ENCODE measurements around the gene CEP70.
"Not testable (repeated sequence)": the region's sequence is repeated elsewhere in the genome, so short reads cannot be mapped to it uniquely, and the experiment has no call there.

The CEP70 gene

DNA sequence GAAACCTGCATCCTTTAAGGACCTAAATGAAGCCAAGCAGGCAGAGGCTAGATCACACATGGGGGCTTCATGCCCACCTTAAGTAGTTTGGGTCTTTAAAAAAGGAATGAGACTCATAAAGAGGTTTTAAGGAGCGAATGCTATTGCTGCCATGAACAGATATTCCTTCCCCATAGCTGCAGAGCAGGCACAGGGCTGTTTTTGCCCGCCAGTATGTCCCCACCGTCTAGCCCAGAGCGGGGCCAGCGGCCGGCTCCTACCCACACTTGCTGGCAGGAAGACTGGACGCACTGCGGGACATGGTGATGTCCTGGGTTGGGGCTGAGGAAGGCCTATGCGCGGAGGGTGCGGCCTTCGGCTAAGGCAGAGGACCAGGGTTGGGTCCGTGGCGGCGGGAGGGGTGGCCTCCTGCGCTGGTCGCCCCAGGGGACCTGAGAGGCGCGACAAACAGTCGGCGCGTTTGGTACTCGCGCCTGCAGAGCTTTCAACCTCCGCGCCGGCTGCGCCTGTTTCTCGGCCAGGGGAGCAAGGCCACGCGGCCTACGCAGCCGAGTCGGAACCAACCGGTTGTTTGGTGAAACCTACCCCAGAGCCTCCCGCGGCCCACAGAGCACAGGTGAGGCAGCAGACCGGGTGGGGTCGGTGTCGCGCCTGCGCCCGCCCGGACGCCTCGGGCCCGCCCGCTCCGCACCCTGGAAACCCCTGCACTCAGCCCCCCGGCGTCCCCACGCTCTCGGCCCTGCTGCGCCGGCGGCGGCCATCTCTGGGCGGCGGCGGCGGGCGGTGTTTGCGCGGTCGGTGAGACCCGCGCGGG lies 14.5 kb upstream of the CEP70 start, which contains the start of gene FAIM:
FAIM (plus strand) TSS at position 450 of the 814 bp plus-strand sequence. CDS start 10,956 bp downstream, outside the sequence.
- POLR2A ChIA-PET: interaction anchor here (0.6 kb wide), 1 partner anchor 98 kb away, joined by 3 read pairs; no protein-coding TSS in a partner anchor
- peak within 1 kb of the TSS; percentile 66 for H3K4me3 ChIP-seq (ENCODE audit: low read depth, low read length)
- no peak for DNase-seq (ENCODE audit: low read depth, low spot score)
- CTCF ChIA-PET: interaction anchor here (1.0 to 2.9 kb wide), 3 partner anchors 14 to 315 kb away, joined by 3 to 18 read pairs (median 9); partner anchors contain the start of gene CEP70
- TF ChIP-seq, protein P1, sequence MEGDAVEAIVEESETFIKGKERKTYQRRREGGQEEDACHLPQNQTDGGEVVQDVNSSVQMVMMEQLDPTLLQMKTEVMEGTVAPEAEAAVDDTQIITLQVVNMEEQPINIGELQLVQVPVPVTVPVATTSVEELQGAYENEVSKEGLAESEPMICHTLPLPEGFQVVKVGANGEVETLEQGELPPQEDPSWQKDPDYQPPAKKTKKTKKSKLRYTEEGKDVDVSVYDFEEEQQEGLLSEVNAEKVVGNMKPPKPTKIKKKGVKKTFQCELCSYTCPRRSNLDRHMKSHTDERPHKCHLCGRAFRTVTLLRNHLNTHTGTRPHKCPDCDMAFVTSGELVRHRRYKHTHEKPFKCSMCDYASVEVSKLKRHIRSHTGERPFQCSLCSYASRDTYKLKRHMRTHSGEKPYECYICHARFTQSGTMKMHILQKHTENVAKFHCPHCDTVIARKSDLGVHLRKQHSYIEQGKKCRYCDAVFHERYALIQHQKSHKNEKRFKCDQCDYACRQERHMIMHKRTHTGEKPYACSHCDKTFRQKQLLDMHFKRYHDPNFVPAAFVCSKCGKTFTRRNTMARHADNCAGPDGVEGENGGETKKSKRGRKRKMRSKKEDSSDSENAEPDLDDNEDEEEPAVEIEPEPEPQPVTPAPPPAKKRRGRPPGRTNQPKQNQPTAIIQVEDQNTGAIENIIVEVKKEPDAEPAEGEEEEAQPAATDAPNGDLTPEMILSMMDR (IDR thresholded peaks at IDR 0.05; ENCODE audit: insufficient read depth, low read length, missing control alignments): no peak

DNA sequence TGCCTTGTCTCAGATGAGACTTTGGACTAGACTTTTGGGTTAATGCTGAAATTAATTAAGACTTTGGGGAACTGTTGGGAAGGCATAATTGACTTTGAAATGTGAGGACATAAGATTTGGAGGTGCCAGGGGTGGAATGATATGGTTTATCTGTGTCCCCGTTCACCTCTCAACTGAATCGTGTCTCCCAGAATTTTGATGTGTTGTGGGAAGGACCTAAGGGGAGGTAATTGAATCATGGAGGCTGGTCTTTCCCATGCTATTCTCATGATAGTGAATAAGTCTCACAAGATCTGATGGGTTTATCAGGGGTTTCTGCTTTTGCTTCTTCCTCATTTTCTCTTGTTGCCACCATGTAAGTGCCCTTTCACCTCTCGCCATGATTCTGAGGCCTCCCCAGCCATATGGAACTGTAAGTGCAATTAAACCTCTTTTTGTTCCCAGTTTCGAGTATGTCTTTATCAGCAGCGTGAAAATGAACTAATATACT lies 10.1 kb upstream of the CEP70 start:
- DNase-seq (ENCODE audit: low read depth, low spot score); CTCF ChIA-PET; H3K4me3 ChIP-seq (ENCODE audit: low read depth, low read length): not testable (repeated sequence)
- POLR2A ChIA-PET: interaction anchor here (0.6 kb wide), 1 partner anchor 166 kb away, joined by 3 read pairs; no protein-coding TSS in a partner anchor

DNA sequence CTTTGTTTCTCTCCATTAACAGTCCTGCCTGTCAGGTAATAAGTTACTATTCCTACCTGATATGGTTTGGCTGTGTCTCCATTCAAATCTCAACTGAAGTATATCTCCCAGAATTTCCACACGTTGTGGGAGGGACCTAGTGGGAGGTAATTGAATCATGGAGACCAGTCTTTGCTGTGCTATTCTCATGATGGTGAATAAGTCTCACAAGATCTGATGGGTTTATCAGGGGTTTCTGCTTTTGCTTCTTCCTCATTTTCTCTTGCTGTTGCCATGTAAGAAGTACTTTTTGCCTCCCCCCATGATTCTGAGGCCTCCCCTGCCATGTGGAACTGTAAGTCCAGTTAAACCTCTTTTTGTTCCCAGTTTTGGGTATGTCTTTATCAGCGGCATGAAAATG lies 7.6 kb upstream of the CEP70 start:
- DNase-seq (ENCODE audit: low read depth, low spot score); H3K4me3 ChIP-seq (ENCODE audit: low read depth, low read length); POLR2A ChIA-PET: not testable (repeated sequence)
- CTCF ChIA-PET: interaction anchor here (22.9 kb wide), 1 partner anchor 318 kb away, joined by 731 read pairs; no protein-coding TSS in a partner anchor

DNA sequence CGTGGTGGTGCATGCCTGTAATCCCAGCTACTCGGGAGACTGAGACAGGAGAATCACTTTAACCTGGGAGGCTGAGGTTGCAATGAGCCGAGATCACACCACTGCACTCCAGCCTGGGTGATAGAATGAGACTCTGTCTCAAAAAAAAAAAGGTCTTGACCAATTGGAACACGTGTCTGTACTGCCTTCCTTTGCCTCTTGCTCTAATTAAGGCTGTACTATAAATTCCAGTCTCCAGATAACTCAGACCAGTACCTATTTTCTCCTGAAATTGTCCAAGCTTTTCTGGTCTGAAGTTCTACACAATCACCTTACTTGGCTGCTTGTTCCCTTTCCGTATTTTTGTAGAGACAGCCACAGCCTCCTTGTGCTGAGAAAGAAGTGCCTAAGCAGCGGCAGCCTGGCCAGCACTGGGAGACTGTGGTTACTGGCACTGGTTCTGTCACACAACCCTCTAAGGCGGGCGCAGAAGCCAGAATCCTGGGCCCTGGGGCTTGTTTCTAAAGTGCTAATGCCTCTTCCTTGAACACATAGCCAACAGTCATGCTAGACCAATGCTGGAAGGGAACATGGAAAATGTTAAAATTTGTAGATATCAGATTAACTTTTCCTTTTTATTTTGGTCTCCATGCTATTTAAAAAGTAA lies 6.2 kb upstream of the CEP70 start:
- DNase-seq (ENCODE audit: low read depth, low spot score): no peak
- no peak overlapping the region for H3K4me3 ChIP-seq (ENCODE audit: low read depth, low read length)
- ChIA-PET CTCF (interaction anchor here (1.1 to 22.9 kb wide), 4 partner anchors 298 to 336 kb away, joined by 4 to 731 read pairs (median 4); no protein-coding TSS in a partner anchor), POLR2A (no interaction called here)
- TF ChIP-seq, protein P1 (IDR thresholded peaks at IDR 0.05; ENCODE audit: insufficient read depth, low read length, missing control alignments): no peak

DNA sequence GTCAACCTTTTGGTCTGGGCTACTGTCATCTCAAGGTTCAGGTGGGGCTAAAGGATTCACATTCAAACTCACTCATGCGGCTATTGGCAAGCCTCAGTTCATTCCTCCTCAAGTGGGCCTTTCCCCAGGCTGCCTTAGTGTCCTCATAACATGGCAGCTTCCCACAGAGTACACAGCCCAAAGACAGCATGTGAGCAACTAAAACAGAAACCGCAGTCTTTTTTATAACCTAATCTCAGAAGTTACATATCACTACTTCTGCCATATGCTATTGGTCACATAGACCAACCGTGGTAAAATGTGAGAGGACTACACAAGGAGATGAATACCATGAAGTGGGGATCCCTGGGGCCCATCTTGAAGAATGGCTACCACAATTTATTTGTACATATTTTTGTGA lies 4.5 kb upstream of the CEP70 start:
- DNase-seq (ENCODE audit: low read depth, low spot score): no peak
- ChIA-PET CTCF (interaction anchor here (1.1 to 22.9 kb wide), 4 partner anchors 9 to 321 kb away, joined by 3 to 731 read pairs (median 4); no protein-coding TSS in a partner anchor), POLR2A (no interaction called here)
- H3K4me3 ChIP-seq (ENCODE audit: low read depth, low read length): no peak overlapping the region
- TF ChIP-seq, protein P1 (IDR thresholded peaks at IDR 0.05; ENCODE audit: insufficient read depth, low read length, missing control alignments): no peak

DNA sequence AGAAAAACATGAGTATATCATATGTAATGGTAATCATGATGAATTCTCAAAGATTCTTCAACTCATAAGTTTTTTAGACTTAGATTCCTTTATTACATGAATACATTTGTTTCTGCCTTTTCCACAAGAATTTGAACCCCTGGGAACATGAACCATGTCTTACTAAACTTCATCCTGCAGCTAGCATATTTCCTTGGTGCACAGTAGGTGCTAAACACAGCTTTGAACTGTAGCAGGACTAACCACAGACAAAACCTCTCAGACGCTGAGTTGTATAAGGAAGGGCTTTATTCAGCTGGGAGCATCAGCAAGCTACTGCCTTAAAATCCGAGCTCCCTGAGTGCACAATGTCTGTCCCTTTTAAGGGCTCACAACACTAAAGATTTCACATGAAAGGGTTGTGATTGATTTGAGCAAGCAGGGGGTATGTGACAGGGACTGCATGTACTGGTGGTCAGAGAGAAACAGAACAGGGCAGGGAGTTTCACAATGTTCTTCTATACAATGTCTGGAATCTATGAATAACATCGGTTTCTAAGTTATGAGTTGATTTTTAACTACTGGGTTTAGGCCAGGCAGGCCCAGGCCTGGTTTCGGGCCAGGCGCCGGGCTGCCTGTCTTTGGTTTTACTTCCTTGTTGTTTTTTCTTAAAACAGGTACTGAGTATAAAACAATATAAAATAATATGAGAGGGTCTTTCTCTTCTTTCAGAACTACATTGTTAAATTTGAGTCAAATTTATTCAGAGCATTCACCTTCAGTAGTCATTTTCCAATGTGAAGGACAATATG lies 3.3 kb upstream of the CEP70 start:
- CTCF ChIA-PET: interaction anchor here (1.1 to 22.9 kb wide), 4 partner anchors 10 to 323 kb away, joined by 3 to 731 read pairs (median 4); no protein-coding TSS in a partner anchor
- not testable (repeated sequence) for H3K4me3 ChIP-seq (ENCODE audit: low read depth, low read length); DNase-seq (ENCODE audit: low read depth, low spot score)
- POLR2A ChIA-PET: interaction anchor here (0.6 kb wide), 1 partner anchor 318 kb away, joined by 3 read pairs; no protein-coding TSS in a partner anchor

DNA sequence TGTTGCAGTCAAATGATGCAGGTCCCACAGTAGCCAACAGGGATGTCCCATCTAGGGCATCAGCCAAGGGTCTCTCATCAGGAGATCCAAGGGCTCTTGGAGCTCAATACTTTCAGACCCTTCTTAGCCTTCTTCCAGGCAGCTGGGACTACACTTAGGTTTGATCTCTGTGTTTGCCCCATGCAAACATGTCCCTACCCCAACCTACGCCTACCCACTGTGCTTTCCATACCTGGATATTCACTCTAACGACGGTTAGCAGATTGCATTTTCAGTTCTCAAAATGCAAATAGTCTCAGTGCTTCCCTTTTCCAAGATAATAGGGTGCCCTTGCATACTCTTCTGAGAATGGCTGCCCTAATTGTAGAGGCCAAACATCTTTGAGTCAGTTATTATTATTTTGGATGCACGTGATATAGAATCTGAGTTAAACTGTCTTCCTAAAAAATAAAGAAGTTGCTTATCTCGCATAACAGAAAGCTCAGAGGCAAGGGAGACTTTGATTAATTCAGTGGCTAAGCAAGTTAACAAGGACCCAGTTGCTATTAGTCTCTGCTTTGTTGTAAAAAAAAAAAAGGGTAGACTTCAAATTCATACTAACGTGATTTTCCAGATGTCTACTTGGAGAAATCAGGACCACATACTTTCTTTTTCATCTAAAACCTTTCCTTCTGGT lies 1.0 kb upstream of the CEP70 start:
- POLR2A ChIA-PET: interaction anchor here (0.6 to 1.4 kb wide), 3 partner anchors 320 to 734 kb away, joined by 3 to 5 read pairs (median 3); no protein-coding TSS in a partner anchor

More for the DNA sequence above, 1.0 kb upstream of the CEP70 start:
- TF ChIP-seq, protein P1 (IDR thresholded peaks at IDR 0.05; ENCODE audit: insufficient read depth, low read length, missing control alignments): no peak
- CTCF ChIA-PET: interaction anchor here (0.7 to 22.9 kb wide), 34 partner anchors 8 to 715 kb away, joined by 3 to 731 read pairs (median 6); partner anchors contain the start of genes FAIM, FOXL2 and FOXL2NB
- no peak overlapping the region for H3K4me3 ChIP-seq (ENCODE audit: low read depth, low read length)
- DNase-seq (ENCODE audit: low read depth, low spot score): no peak
